GM19238 (cell line): ENCODE data around the gene CREB5.
"Not testable (repeated sequence)": the region's sequence is repeated elsewhere in the genome, so short reads cannot be mapped to it uniquely, and the experiment has no call there.

Source experiments
- DNase-seq: peaks from one replicate; pipeline ENCODE4 v3.0.0; 2011; ENCODE audit warnings: low spot score; ENCODE audit not compliant: insufficient read length

CREB5 gene

DNA sequence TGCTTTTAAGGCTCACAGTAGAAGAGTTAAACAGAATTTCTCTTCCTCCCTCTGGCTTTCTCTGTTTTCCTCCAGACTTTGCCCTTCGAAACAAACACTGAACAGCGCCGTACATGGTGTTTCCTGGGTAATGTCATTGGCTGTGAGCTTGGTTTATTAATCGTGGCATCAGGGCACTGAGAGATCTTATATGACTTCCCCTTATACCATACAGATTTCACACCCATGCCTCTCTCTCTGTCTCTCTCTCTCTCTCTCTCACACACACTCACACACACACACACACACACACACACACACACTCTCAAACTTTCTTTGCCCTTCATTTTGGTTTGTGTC is 195.5 kb downstream of the CREB5 start:
- DNase-seq: no peak

DNA sequence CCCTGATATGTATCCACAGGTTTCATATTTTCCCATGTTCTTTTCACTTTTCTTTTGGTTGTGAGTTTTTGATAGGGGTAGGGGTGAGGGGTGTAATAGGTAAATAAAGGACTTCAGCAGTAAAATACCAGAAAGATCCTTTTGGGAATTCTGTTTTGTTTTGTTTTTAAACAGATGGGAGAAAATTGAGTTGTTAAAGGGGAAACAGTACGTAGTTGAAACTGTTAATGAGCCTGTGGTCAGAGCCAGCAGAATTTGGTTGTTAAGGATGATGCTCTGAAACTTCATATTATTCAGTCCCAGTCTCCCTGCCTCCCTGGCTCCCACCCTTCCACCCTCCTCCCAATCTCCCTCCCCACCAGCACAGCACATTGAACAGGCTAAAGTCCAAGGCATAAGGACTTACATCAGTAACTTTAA is 195.9 kb downstream of the CREB5 start:
- no peak for DNase-seq

- no peak for DNase-seq
These were observed 196.4 kb downstream of the CREB5 start for GRCh38 chr7:28608731-28609130.

GRCh38 chr7:28609608-28610007 is 197.3 kb downstream of the CREB5 start:
- DNase-seq: no peak

DNA sequence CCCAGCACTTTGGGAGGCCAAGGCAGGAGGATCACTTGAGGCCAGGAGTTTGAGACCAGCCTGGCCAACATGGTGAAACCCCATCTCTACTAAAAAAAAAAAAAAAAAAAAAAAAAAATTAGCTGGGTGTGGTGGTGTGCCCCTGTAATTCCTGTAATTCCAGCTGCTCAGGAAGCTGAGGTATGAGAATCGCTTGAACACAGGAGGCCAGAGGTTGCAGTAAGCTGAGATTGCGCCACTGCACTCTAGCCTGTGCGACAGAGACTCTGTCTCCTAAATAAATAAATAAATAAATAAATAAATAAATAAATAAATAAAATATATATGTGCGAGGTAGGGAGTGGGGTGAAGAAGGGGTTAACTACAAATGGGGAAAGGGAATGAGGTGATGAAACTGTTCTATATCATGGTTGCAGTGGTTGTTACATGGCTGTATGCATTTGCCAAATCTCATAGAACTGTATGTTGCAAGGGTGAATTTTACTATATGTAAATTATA is 199.1 kb downstream of the CREB5 start:
- not testable (repeated sequence) for DNase-seq

DNA sequence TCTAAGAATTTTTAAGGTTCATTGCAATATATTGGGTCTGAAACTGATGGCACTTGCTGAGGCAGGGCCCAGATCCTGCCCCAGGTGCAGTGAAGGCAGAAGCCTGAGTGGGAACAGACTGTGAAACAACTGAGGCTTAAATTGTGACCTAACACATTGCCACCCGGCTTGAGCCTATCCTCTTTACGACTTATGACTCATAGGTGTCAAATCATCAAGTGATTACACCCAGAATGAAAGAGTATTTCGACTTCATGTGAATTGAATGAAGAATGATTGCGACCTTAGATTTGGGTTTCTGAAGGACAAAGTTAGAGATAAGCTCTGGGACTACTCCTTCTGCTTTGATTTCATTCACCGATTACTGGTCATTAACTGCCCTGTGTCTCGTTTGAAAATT is 200.9 kb downstream of the CREB5 start:
- no peak for DNase-seq

GRCh38 chr7:28615091-28615490 is 202.8 kb downstream of the CREB5 start:
- DNase-seq: no peak

DNA sequence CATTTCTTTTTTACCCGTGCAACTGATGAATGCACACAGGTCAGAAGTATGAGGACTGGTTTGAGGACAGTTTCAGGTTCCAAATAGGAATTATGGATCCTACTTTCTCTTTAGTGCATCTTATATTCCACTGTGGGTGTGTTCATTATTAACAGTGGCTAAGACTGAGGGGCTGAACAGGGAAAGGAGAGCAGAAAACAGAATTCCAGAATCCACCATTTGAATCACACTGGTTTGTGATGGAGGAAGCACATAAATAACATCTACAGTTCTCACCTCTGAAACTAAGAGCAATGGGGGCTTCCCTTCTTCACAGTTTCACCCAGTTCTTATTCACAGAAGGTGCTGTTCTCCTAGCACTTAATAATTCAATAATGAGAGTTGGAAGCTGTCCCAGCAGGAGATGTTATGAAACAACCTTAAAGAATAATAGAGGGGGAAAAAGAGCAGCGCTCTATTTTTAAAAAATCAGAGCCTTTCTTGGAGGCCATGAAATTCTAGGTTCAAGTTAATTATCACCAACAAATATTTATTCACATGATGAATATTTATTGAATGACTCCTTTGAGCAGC is 205.1 kb downstream of the CREB5 start:
- DNase-seq: no peak

- DNase-seq: no peak
These were observed 206.1 kb downstream of the CREB5 start for GRCh38 chr7:28618383-28618782.

GRCh38 chr7:28619256-28619655 is 206.9 kb downstream of the CREB5 start:
- DNase-seq: no peak

GRCh38 chr7:28621369-28621841 is 209.1 kb downstream of the CREB5 start:
- no peak for DNase-seq

- no peak for DNase-seq
These were observed 210.9 kb downstream of the CREB5 start for GRCh38 chr7:28623105-28623730.

- DNase-seq: no peak
These were observed 211.5 kb downstream of the CREB5 start for GRCh38 chr7:28623863-28624262.

- DNase-seq: no peak
These were observed 213.1 kb downstream of the CREB5 start for GRCh38 chr7:28625432-28625831.

DNA sequence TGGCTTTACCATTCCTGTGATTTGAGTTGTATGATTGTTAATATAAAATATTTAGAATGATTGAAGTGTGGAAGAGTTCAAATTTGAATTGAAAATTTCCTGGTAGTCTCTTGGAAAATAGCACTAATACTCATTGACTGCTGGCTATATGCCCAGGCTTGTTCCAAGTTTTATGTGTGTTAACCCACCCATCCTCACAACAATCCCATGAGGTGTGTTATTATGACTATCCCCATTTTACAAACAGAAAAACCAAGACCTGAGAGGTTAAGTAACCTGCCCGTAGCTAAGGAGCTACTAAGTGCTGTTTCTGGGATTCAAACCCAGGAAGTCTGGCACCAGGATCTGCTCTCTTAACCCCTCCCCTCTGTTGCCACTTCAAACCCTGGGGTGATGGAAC is 213.9 kb downstream of the CREB5 start:
- DNase-seq: no peak

- no peak for DNase-seq
These were observed 214.4 kb downstream of the CREB5 start for GRCh38 chr7:28626624-28627262.

GRCh38 chr7:28627263-28627653 is 214.9 kb downstream of the CREB5 start:
- DNase-seq: no peak

DNA sequence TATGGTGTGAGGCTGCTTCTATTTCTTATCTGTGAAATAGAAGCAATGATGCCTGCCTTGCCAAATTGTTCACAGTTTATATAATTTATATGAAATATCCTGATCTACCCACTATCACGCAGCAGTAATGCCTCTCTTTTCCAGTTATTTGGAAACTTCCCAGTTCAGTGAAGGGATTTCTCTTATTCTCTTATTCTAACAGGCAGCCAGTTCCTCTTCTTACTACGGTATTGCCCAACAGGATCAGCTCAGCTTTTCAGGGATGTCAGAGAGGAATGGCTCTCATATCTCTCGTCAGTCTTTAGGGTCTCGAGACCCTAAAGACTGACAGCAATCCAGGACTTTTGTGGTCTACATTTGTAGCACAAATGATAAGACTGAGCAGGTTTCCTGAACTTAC is 215.6 kb downstream of the CREB5 start:
- DNase-seq: no peak

DNA sequence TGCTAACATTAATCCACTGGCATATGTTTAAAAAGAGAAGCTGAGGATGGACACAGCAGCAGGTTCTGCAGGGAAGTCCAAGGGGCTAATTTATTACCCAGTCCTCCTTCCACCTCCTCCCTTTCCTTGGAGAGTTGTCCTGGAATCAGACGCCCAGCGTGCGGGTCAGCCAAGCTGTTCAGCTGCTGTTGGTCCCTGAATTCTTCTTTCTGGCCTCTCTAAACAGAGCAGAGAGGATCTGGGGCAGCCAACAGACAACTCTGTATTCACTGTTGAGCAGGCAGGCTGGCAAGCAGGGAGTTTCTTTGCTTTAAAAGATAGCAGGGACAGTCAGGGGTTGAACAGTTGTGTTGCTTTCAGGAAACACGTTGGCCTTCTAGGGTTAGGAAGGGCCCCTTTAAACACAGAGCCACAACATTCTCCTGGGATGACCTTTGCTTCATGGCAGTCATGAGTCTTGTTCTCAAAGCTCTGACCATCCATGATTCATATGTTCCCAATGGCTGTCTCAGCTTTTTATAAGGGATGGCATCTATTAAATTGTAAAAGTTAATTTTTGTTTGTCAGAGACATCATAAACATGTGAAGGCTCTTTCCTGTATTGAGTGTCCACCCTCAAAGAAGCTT is 217.0 kb downstream of the CREB5 start:
- no peak for DNase-seq

DNA sequence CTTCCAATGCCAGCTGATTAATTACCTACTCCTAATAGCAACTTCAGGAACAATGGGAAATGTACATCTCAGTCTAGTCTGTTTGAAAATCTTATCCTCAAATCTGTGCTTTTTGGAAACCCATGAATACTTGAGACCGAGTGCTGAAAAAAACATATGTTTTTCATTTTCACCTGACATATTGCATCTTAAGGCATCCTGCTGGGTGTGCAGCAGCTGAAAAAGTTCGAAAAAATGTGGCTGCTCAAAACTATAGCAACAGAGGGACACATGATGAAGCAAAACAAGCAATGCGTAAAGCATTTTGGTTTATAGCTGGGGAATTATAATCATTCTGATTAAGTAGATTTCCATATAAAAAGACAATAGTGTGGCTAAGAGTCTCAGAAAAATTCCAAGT is 218.0 kb downstream of the CREB5 start:
- DNase-seq: no peak

GRCh38 chr7:28631995-28632394 is 219.7 kb downstream of the CREB5 start:
- DNase-seq: no peak

GRCh38 chr7:28638914-28639313 is 226.6 kb downstream of the CREB5 start:
- DNase-seq: no peak
